WI38 (cell line): ENCODE measurements around the gene SLC39A2.
"Not testable (repeated sequence)": the region's sequence is repeated elsewhere in the genome, so short reads cannot be mapped to it uniquely, and the experiment has no call there.

Experiments
- H3K4me3 ChIP-seq: 2 replicates; pipeline ENCODE4 v1.5.1; 2011; ENCODE audit warnings: low read depth, mild to moderate bottlenecking, control low read depth, low read length
- TF ChIP-seq, protein P1 (sequence below): IDR thresholded peaks from 2 replicates; pipeline ENCODE4 v1.5.1; 2012; ENCODE audit warnings: low read depth, mild to moderate bottlenecking, control low read depth, low read length

Gene SLC39A2

GRCh38 chr14:21038441-21039422, 39.6 kb downstream of the SLC39A2 start:
- TF ChIP-seq, protein P1, sequence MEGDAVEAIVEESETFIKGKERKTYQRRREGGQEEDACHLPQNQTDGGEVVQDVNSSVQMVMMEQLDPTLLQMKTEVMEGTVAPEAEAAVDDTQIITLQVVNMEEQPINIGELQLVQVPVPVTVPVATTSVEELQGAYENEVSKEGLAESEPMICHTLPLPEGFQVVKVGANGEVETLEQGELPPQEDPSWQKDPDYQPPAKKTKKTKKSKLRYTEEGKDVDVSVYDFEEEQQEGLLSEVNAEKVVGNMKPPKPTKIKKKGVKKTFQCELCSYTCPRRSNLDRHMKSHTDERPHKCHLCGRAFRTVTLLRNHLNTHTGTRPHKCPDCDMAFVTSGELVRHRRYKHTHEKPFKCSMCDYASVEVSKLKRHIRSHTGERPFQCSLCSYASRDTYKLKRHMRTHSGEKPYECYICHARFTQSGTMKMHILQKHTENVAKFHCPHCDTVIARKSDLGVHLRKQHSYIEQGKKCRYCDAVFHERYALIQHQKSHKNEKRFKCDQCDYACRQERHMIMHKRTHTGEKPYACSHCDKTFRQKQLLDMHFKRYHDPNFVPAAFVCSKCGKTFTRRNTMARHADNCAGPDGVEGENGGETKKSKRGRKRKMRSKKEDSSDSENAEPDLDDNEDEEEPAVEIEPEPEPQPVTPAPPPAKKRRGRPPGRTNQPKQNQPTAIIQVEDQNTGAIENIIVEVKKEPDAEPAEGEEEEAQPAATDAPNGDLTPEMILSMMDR: no peak
- H3K4me3 ChIP-seq: no peak overlapping the region

DNA sequence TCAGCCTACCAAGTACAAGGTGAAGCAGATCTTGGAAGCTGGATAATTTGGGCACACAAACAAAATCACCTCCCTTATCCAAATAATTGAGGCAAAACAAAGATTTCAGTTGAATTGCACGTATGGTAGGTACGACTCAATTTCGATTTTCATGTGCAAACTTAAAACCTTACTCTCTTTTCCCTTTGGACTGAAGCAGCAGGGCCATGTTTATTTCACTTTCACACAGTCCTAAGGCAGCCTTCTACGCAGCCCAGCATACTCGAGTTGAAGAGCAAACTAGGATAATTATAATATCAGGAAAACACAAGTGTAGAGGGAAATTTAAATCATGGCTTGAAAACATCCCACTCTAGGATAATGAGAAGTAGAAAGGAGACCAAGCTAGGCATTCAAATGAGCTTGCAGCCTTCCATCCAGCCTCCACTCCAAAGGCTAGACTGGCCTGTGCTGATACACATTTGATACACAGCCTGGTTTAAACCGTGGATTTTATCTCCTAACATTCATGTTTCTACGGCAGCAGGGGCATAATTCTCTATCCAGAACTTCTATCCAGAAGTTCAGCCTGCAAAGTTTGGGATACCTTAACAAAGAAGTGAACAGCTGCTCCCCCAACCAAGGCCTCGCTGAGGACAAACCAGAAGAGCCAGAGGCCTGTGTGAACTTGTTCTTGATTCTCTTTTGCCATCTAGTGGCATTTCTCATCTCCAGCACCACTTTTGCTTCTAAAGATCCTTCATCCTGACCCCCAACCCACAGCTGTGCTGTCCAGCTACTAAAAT, 40.7 kb downstream of the SLC39A2 start:
- TF ChIP-seq, protein P1: peak; percentile 34
- no peak overlapping the region for H3K4me3 ChIP-seq

- TF ChIP-seq, protein P1: no peak
- no peak overlapping the region for H3K4me3 ChIP-seq
These were observed 41.4 kb downstream of the SLC39A2 start for GRCh38 chr14:21040370-21040925.

GRCh38 chr14:21040941-21041340, 41.8 kb downstream of the SLC39A2 start:
- not testable (repeated sequence) for H3K4me3 ChIP-seq

DNA sequence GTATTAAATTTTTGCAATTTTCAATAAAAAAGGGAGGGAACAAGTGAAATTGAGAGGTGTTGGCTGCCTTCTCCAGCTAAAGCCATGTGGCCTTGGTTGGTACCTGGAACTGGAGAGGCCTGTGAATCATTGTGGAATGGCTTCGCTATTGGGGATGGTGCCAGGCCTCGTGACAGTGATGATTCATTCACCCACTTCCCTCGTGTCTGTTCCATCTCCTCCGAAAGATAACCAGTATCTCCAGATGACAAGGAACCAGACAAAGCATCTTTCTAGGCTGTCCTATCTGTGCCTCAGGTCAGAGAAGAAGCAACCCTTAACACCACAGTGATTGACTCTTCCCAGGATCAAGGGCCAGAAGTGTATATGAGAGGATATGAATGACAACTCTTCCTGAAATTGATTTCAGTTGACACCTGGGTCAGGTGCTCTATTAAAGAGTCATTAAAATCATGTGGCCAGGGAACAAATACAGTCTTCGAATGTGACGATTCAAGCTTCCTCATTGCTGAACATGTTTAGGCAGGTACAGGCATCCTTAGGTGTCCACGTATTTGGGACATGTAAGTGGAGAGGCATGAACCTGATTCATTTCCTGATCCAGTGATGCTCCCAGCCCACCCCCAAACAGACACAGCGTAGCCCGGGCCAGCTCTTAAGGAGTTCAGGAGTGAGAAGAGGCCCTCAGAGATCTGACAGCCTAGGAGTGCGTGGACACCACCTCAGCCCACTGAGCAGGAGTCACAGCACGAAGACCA, 42.8 kb downstream of the SLC39A2 start, which contains the start of gene RNASE7:
RNASE7 (plus strand) TSS at position 687 of the 758 bp plus-strand sequence. CDS start 631 bp downstream, outside the sequence.
- no peak within 1 kb of the TSS for H3K4me3 ChIP-seq
- TF ChIP-seq, protein P1: no peak

- TF ChIP-seq, protein P1: no peak
- no peak overlapping the region for H3K4me3 ChIP-seq
These were observed 43.8 kb downstream of the SLC39A2 start for GRCh38 chr14:21042918-21043317.

DNA sequence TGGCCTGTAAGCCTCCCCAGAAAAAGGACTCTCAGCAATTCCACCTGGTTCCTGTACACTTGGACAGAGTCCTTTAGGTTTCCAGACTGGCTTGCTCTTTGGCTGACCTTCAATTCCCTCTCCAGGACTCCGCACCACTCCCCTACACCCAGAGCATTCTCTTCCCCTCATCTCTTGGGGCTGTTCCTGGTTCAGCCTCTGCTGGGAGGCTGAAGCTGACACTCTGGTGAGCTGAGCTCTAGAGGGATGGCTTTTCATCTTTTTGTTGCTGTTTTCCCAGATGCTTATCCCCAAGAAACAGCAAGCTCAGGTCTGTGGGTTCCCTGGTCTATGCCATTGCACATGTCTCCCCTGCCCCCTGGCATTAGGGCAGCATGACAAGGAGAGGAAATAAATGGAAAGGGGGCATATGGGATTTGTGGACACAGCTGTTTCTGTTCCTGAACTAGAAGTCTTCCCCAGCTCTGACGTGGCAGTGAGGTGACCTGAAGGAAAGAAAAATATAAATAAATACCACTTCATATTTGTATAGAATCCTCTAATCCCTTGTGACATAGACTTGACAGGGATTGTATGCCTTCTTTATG, 44.4 kb downstream of the SLC39A2 start:
- TF ChIP-seq, protein P1: no peak
- no peak overlapping the region for H3K4me3 ChIP-seq
